Activated CD8-positive, alpha-beta memory T cell treated with anti-CD3 and anti-CD28 coated beads for 1 hour (primary cell): Measurements from ENCODE around the gene RDH12.
"Not testable (repeated sequence)": the region's sequence is repeated elsewhere in the genome, so short reads cannot be mapped to it uniquely, and the experiment has no call there.

Source experiments
- DNase-seq, 2 donors: peaks; one replicate each; pipeline ENCODE4 v3.0.0-alpha.2; 2020; ENCODE audit warnings: low read depth in 1 of 2; ENCODE audit errors: extremely low read depth in 1 of 2

Gene RDH12

GRCh38 chr14:67704484-67705089, 2.9 kb downstream of the RDH12 start:
- no peak for DNase-seq

GRCh38 chr14:67705211-67705610, 3.5 kb downstream of the RDH12 start:
- no peak for DNase-seq

GRCh38 chr14:67709346-67709745, 7.7 kb downstream of the RDH12 start:
- DNase-seq: not testable (repeated sequence)

GRCh38 chr14:67709796-67710195, 8.1 kb downstream of the RDH12 start:
- DNase-seq: not testable (repeated sequence)

GRCh38 chr14:67710209-67710608, 8.5 kb downstream of the RDH12 start:
- DNase-seq: no peak

- no peak for DNase-seq
Measured at GRCh38 chr14:67717048-67717447, 15.4 kb downstream of the RDH12 start.

GRCh38 chr14:67718265-67718664, 16.6 kb downstream of the RDH12 start:
- DNase-seq: no peak

- DNase-seq: not testable (repeated sequence)
Measured at GRCh38 chr14:67719385-67719784, 17.7 kb downstream of the RDH12 start.

- no peak for DNase-seq
Measured at GRCh38 chr14:67719866-67720265, 18.2 kb downstream of the RDH12 start.

GRCh38 chr14:67721875-67722274, 20.2 kb downstream of the RDH12 start:
- DNase-seq: no peak

GRCh38 chr14:67722293-67722692, 20.6 kb downstream of the RDH12 start:
- DNase-seq: no peak

GRCh38 chr14:67725171-67725570, 23.5 kb downstream of the RDH12 start:
- no peak for DNase-seq

- DNase-seq: no peak
Measured at GRCh38 chr14:67727361-67727760, 25.7 kb downstream of the RDH12 start.

- no peak for DNase-seq
Measured at GRCh38 chr14:67728258-67728657, 26.6 kb downstream of the RDH12 start.

GRCh38 chr14:67729072-67729885, 27.6 kb downstream of the RDH12 start:
- no peak for DNase-seq

- DNase-seq: no peak
Measured at GRCh38 chr14:67733616-67734015, 31.9 kb downstream of the RDH12 start.

GRCh38 chr14:67734675-67735074, 33.0 kb downstream of the RDH12 start:
- DNase-seq: no peak

- DNase-seq: no peak
Measured at GRCh38 chr14:67735336-67736147, 33.9 kb downstream of the RDH12 start.

GRCh38 chr14:67736771-67737170, 35.1 kb downstream of the RDH12 start:
- no peak for DNase-seq

GRCh38 chr14:67738740-67739504, 37.2 kb downstream of the RDH12 start:
- DNase-seq: no peak

GRCh38 chr14:67744046-67744445, 42.4 kb downstream of the RDH12 start:
- no peak for DNase-seq
